ENCODE data around the gene C16orf82.

DNA sequence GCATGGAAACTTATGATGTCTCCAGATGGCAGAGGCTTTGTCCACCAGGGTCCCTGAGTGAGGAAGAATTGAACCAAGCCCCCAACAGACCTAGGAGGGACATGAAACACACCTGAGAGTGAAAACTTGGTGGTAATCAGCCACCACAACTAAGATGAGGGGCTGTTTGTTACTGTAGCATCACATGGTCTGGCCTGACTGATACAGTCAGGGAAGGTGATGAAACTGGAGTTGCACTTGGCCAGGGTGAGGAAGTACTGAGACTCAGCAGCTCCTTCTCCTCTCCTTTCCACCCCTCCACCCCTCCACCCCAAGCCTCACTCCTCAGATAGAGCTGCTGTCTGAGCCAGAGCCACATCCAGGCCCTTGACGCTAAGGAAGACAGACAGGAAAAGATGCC, 37.2 kb downstream of the C16orf82 start:
- TF ChIP-seq, protein P1, sequence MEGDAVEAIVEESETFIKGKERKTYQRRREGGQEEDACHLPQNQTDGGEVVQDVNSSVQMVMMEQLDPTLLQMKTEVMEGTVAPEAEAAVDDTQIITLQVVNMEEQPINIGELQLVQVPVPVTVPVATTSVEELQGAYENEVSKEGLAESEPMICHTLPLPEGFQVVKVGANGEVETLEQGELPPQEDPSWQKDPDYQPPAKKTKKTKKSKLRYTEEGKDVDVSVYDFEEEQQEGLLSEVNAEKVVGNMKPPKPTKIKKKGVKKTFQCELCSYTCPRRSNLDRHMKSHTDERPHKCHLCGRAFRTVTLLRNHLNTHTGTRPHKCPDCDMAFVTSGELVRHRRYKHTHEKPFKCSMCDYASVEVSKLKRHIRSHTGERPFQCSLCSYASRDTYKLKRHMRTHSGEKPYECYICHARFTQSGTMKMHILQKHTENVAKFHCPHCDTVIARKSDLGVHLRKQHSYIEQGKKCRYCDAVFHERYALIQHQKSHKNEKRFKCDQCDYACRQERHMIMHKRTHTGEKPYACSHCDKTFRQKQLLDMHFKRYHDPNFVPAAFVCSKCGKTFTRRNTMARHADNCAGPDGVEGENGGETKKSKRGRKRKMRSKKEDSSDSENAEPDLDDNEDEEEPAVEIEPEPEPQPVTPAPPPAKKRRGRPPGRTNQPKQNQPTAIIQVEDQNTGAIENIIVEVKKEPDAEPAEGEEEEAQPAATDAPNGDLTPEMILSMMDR (IDR thresholded peaks at IDR 0.05; ENCODE audit: borderline replicate concordance, extremely low read depth, low read length, poor library complexity, severe bottlenecking), result no peak
- TF ChIP-seq EZH2 (IDR thresholded peaks at IDR 0.05; ENCODE audit: borderline replicate concordance, low read depth, low read length, severe bottlenecking), result no peak

Data from DND-41 (cell line).